ENCODE measurements around the gene SLC4A1. TPM values are rescaled to one million over a fixed set of nuclear protein-coding genes. Genes with fewer than 3 reads are reported as not detected.

Gene SLC4A1
- polyA plus RNA-seq, 2 of the 4 experiments (the other 2 are of a cell fraction), result not detected

- ChIA-PET POLR2A (interaction anchor here (1.0 kb wide), 1 partner anchor 86 kb away, joined by 3 read pairs; no protein-coding TSS in a partner anchor), CTCF (interaction anchor here (0.6 to 1.6 kb wide), 4 partner anchors 10 to 98 kb away, joined by 3 to 6 read pairs (median 4); no protein-coding TSS in a partner anchor)
- peak overlapping the region in 1 of 2 experiments; percentile 70; a peak in 3 of 6 replicates for H3K27ac ChIP-seq
- peak overlapping the region; percentile 47 for H3K4me3 ChIP-seq
- no peaks in the 10 kb centered on the region for H3K9me3 ChIP-seq
- peaks cover 15% of the 10 kb centered on the region for H3K4me1 ChIP-seq
- WGBS (ENCODE audit: missing lambda C conversion rate), result 25% methylated on average over 21 of the region's 26 CpGs
- DNase-seq (ENCODE audit: low read depth in 1 of 2, low spot score in 1 of 2) (peak; percentile 65 to 88), FAIRE-seq (no peak), ATAC-seq (peak; percentile 62 to 88)
- H3K4me2 ChIP-seq, result peak overlapping the region; percentile 96
- TF ChIP-seq, protein P1, sequence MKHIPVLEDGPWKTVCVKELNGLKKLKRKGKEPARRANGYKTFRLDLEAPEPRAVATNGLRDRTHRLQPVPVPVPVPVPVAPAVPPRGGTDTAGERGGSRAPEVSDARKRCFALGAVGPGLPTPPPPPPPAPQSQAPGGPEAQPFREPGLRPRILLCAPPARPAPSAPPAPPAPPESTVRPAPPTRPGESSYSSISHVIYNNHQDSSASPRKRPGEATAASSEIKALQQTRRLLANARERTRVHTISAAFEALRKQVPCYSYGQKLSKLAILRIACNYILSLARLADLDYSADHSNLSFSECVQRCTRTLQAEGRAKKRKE (CRISPR knock-in tag; IDR thresholded peaks at IDR 0.05; ENCODE audit: low read depth), result no peak
- TF ChIP-seq, protein P2, sequence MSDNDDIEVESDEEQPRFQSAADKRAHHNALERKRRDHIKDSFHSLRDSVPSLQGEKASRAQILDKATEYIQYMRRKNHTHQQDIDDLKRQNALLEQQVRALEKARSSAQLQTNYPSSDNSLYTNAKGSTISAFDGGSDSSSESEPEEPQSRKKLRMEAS (IDR thresholded peaks at IDR 0.05), result peak; percentile 58; the same call in 1 of the 2 replicates
- TF ChIP-seq NFE2L2 (conservative IDR thresholded peaks at IDR 0.05; ENCODE audit: low read length), result no peak
These were observed 39.7 kb upstream of the SLC4A1 start for GRCh38 chr17:44307387-44308186.

- Histone ChIP-seq H3K4me3 (no peak overlapping the region), H3K4me1 (peaks cover 15% of the 10 kb centered on the region), H3K27ac (no peak overlapping the region), H3K4me2 (no peak overlapping the region), H3K9me3 (no peaks in the 10 kb centered on the region)
- ATAC-seq (no peak), FAIRE-seq (no peak), DNase-seq (ENCODE audit: low read depth in 1 of 2, low spot score in 1 of 2) (no peak)
- TF ChIP-seq JUNB (IDR thresholded peaks at IDR 0.05) (no peak), KDM1A (IDR thresholded peaks at IDR 0.05; ENCODE audit: low read depth) (no peak), CBX2 (IDR thresholded peaks at IDR 0.05; ENCODE audit: borderline replicate concordance, low read depth) (no peak), BHLHE40 (IDR thresholded peaks at IDR 0.05; ENCODE audit: low read depth, low read length) (no peak), TFCP2L1 (CRISPR knock-in tag; IDR thresholded peaks at IDR 0.05) (no peak), USF2 (IDR thresholded peaks at IDR 0.05) (no peak), FOXS1 (CRISPR knock-in tag; IDR thresholded peaks at IDR 0.05) (no peak), BCL3 (IDR thresholded peaks at IDR 0.05) (no peak)
- TF ChIP-seq, protein P1 (CRISPR knock-in tag; IDR thresholded peaks at IDR 0.05; ENCODE audit: low read depth), result no peak
- ChIA-PET POLR2A (no interaction called here), CTCF (interaction anchor here (0.6 to 1.8 kb wide), 7 partner anchors 11 to 320 kb away, joined by 3 to 6 read pairs (median 4); no protein-coding TSS in a partner anchor)
These were observed 36.7 kb upstream of the SLC4A1 start for GRCh38 chr17:44304651-44305050.

DNA sequence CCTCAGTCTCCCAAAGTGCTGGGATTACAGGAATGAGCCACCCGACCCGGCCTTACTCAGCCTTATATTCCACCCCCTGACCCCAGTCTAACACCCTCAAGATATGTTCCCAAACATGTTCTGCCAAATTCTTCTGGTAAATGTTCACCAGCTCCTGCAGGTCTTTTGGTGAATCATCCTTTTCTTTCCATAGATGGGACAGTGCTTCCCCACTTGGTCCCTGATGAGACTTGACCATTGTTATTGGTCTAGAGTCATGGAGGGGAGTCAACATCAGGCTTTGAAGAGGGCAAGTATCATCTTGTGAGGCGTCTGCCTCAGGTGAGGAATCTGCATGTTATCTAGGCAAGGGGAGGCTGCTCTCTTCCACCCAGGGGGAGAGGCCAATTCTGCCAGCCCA, 30.0 kb upstream of the SLC4A1 start:
- Histone ChIP-seq H3K9me3 (no peaks in the 10 kb centered on the region), H3K4me1 (no peaks in the 10 kb centered on the region), H3K27ac (no peak overlapping the region), H3K4me2 (no peak overlapping the region), H3K4me3 (no peak overlapping the region)
- no peak; a peak in 1 of 6 replicates for ATAC-seq
- CTCF ChIA-PET, result interaction anchor here (1.1 kb wide), 1 partner anchor 87 kb away, joined by 3 read pairs; no protein-coding TSS in a partner anchor
- POLR2A ChIA-PET, result no interaction called here
- no peak for FAIRE-seq
- no peak for DNase-seq (ENCODE audit: low read depth in 1 of 2, low spot score in 1 of 2)
- 24% methylated on average over 3 of the region's 3 CpGs for WGBS (ENCODE audit: missing lambda C conversion rate)
- TF ChIP-seq HEYL (CRISPR knock-in tag; IDR thresholded peaks at IDR 0.05), result no peak
- TF ChIP-seq KDM5A (IDR thresholded peaks at IDR 0.05), result no peak
- TF ChIP-seq MAFK (IDR thresholded peaks at IDR 0.05; ENCODE audit: partially characterized antibody), result no peak
- TF ChIP-seq CTCF (IDR thresholded peaks at IDR 0.05), result no peak
- no peak for TF ChIP-seq CBX2 (IDR thresholded peaks at IDR 0.05; ENCODE audit: borderline replicate concordance, low read depth)
- TF ChIP-seq CHD2 (IDR thresholded peaks at IDR 0.05; ENCODE audit: low read length, partially characterized antibody), result no peak
- TF ChIP-seq HMGXB4 (CRISPR knock-in tag; IDR thresholded peaks at IDR 0.05; ENCODE audit: borderline replicate concordance), result no peak
- no peak for TF ChIP-seq FOSB (CRISPR knock-in tag; IDR thresholded peaks at IDR 0.05)
- TF ChIP-seq E2F6 (IDR thresholded peaks at IDR 0.05; ENCODE audit: borderline replicate concordance, low read depth), result no peak
- TF ChIP-seq, protein P2 (IDR thresholded peaks at IDR 0.05), result no peak
- no peak for TF ChIP-seq PBX3 (IDR thresholded peaks at IDR 0.05)
- TF ChIP-seq EHMT2 (IDR thresholded peaks at IDR 0.05; ENCODE audit: low read depth), result no peak
- no peak for TF ChIP-seq JUNB (IDR thresholded peaks at IDR 0.05)
